GM19395 (cell line): ENCODE measurements around the gene PCDHB6.
"Not testable (repeated sequence)": the region's sequence is repeated elsewhere in the genome, so short reads cannot be mapped to it uniquely, and the experiment has no call there.

Source experiments
- ATAC-seq: cut with Tn5 transposase; IDR thresholded peaks from one replicate; pipeline ENCODE4 v1.9.1; 2021; ENCODE audit warnings: mild to moderate bottlenecking, moderate library complexity; ENCODE audit not compliant: unreplicated experiment

PCDHB6 gene

GRCh38 chr5:141149812-141150211 lies at the start of gene PCDHB6:
TSS of gene PCDHB6 (plus strand) at chr5:141150057. CDS start at chr5:141150258, 201 bp downstream.
- ATAC-seq: no peak

GRCh38 chr5:141100243-141100805 lies 49.5 kb upstream of the PCDHB6 start, which contains the start of gene PCDHB3:
TSS of gene PCDHB3 (plus strand) at chr5:141100473. CDS start at chr5:141100650, 177 bp downstream.
- no peak for ATAC-seq

DNA sequence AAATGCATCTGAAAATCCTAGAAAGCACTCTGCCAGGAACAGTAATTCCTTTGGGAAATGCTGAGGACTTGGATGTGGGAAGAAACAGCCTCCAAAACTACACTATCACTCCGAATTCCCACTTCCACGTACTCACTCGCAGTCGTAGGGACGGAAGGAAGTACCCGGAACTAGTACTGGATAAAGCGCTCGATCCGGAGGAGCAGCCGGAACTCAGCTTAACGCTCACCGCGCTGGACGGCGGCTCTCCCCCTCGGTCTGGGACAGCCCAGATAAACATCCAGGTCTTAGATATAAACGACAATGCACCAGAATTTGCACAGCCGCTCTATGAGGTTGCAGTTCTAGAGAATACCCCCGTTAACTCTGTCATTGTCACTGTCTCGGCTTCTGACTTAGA lies 48.8 kb upstream of the PCDHB6 start:
- ATAC-seq: no peak

GRCh38 chr5:141102070-141102469 lies 47.8 kb upstream of the PCDHB6 start:
- ATAC-seq: not testable (repeated sequence)

GRCh38 chr5:141102471-141102870 lies 47.4 kb upstream of the PCDHB6 start:
- not testable (repeated sequence) for ATAC-seq

- ATAC-seq: no peak
Observed at GRCh38 chr5:141105350-141105749, 44.5 kb upstream of the PCDHB6 start.

DNA sequence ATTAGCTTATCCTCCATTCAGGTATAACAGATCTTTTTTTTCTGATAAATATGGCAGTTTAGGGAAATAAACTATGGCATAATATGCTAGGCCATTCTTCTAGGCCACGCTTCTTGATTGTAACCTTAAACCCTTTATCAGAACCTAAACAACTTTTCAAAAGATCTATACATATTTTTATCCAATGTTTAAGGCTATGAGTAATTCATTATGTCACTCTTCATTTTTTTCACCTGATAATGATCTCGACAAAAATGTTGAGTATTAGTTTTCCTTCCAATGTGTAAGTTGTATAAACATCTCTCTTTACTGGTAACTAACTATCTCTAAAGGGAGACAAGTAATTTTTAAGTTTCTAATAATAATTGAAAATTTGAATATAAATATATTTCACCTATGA lies 30.6 kb upstream of the PCDHB6 start:
- ATAC-seq: no peak

DNA sequence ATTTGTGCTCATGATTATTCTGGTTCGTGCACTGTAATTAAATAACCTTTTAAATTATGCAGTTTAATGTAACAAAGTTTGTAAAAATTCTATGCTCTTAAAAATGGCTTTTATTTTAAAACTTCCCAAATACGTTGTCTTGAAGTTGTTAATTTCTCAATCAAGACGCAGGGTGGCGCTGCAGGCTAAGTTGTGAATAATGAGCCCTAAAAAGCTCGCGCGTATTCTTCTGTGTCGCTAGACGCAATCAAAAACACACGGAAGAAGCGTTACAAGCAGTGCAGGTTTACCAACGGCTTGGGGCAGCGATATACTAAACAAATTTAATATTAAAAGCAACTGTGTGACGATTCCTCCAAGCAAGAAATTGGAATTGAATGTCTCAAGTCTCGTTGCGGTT lies 28.3 kb upstream of the PCDHB6 start, which contains the start of gene PCDHB4:
TSS of gene PCDHB4 (plus strand) at position 256 of the 400 bp plus-strand sequence. CDS start 181 bp downstream, outside the sequence.
- no peak for ATAC-seq

- no peak for ATAC-seq
Observed at GRCh38 chr5:141121985-141122384, 27.9 kb upstream of the PCDHB6 start.

DNA sequence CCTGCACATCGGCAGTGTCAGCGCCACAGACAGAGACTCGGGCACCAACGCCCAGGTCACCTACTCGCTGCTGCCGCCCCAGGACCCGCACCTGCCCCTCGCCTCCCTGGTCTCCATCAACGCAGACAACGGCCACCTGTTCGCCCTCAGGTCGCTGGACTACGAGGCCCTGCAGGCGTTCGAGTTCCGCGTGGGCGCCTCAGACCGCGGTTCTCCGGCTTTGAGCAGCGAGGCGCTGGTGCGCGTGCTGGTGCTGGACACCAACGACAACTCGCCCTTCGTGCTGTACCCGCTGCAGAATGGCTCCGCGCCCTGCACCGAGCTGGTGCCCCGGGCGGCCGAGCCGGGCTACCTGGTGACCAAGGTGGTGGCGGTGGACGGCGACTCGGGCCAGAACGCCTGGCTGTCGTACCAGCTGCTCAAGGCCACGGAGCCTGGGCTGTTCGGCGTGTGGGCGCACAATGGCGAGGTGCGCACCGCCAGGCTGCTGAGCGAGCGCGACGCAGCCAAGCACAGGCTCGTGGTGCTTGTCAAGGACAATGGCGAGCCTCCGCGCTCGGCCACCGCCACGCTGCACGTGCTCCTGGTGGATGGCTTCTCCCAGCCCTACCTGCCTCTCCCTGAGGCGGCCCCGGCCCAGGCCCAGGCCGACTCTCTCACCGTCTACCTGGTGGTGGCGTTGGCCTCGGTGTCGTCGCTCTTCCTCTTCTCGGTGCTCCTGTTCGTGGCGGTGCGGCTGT lies 26.3 kb upstream of the PCDHB6 start:
- ATAC-seq: not testable (repeated sequence)

DNA sequence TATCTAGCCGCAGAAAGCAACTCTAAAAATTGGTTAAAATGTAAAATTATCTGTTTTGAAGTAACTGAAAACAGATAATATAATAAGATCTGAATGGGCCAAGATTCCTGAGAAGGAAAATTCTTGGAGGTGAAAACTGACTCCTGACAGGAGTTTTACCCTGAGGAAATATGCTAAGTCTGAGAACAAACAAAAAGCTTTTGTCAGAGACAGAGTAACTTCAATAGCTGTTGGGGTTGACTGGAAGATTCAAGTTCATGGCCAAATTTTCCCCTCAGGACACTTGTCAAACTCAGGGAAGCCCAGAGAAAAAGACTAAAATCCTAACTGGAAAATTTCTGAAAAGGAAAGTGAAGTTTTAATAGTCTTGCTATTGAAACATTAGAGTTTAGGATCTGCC lies 22.6 kb upstream of the PCDHB6 start:
- no peak for ATAC-seq

DNA sequence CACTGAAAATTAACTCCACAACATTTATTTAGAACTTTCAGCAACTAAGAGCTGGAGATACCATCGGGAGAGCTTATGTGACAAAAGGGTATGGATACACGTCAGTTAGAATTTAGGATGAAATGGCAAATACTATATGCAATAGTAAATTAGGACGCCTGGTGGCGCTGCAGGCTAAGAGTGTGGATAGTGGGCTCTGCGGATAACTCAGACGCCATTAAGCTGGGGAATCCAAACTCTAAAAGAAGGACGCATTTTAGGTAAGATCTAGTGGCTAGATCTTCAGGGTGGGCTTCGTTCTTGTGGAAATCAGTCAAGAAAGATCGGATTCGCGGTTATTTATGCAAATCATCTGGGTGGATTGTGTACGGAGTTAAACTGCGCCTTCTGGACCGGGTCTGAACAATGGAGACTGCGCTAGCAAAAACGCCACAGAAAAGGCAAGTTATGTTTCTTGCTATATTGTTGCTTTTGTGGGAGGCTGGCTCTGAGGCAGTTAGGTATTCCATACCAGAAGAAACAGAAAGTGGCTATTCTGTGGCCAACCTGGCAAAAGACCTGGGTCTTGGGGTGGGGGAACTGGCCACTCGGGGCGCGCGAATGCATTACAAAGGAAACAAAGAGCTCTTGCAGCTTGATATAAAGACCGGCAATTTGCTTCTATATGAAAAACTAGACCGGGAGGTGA lies 14.7 kb upstream of the PCDHB6 start, which contains the start of gene PCDHB5:
TSS of gene PCDHB5 (plus strand) at position 177 of the 688 bp plus-strand sequence. CDS start at position 406, 229 bp downstream.
- no peak for ATAC-seq

- no peak for ATAC-seq
Observed at GRCh38 chr5:141135718-141136266, 14.1 kb upstream of the PCDHB6 start.

- ATAC-seq: not testable (repeated sequence)
Observed at GRCh38 chr5:141137346-141137745, 12.5 kb upstream of the PCDHB6 start.

GRCh38 chr5:141150224-141150992 lies 551 bp downstream of the PCDHB6 start:
- no peak for ATAC-seq

GRCh38 chr5:141150993-141151325 lies 1.1 kb downstream of the PCDHB6 start:
- ATAC-seq: no peak

DNA sequence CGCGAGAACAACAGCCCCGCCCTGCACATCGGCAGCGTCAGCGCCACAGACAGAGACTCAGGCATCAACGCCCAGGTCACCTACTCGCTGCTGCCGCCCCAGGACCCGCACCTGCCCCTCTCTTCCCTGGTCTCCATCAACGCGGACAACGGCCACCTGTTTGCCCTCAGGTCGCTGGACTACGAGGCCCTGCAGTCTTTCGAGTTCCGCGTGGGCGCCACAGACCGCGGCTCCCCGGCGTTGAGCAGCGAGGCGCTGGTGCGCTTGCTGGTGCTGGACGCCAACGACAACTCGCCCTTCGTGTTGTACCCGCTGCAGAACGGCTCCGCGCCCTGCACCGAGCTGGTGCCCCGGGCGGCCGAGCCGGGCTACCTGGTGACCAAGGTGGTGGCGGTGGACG lies 1.8 kb downstream of the PCDHB6 start:
- not testable (repeated sequence) for ATAC-seq

DNA sequence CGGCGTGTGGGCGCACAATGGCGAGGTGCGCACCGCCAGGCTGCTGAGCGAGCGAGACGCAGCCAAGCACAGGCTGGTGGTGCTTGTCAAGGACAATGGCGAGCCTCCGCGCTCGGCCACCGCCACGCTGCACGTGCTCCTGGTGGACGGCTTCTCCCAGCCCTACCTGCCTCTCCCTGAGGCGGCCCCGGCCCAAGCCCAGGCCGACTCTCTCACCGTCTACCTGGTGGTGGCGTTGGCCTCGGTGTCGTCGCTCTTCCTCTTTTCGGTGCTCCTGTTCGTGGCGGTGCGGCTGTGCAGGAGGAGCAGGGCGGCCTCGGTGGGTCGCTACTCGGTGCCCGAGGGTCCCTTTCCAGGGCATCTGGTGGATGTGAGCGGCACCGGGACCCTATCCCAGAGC lies 2.2 kb downstream of the PCDHB6 start:
- ATAC-seq: not testable (repeated sequence)

DNA sequence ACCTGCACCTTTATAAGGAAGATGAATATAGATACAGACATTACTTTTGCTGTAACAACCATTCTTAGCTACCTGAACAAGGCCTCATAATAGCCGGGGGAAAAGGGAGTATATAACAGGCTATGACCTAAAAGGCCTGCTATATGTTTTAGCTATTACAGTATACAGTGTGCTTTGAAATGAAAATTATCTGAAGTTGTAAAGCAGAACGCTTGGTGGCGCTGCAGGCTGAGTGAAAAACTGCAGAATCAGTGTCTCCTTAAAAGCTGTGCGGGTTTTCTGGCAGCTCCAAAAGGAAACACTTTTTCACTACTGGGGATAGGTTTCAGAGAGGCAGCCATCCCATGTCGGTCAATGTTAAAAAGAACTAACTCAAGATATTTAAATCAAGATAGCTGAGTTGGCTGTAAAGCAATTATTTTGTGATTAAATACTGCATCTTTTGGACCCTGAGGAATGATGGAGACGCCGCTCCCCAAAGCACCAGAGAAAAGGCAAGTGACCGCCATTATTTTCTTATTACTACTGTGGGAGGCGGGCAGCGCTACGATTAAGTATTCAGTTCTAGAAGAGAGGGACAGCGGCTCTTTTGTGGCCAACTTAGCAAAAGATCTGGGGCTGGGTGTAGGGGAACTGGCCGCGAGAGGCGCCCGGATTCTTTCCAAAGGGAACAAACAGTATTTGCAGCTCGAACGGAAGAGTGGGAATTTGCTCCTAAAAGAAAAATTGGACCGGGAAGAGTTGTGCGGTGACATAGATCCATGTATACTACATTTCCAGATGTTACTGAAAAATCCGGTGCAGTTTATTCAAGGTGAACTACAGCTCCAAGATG lies 5.9 kb downstream of the PCDHB6 start:
- ATAC-seq: no peak

GRCh38 chr5:141157356-141157755 lies 7.5 kb downstream of the PCDHB6 start:
- ATAC-seq: not testable (repeated sequence)
